ENCODE measurements around the gene TMEM89. TPM values are rescaled to one million over a fixed set of nuclear protein-coding genes. Genes with fewer than 3 reads are reported as not detected.
A peak's percentile ranks its signal among the peaks of the same experiment; 100 is the strongest.

TMEM89 gene
- total and polyA plus RNA-seq, 2 of the 13 experiments (the other 11 are each of a cell fraction or from before 2014, with no cell fraction given), result 0.31 to 0.59 TPM

DNA sequence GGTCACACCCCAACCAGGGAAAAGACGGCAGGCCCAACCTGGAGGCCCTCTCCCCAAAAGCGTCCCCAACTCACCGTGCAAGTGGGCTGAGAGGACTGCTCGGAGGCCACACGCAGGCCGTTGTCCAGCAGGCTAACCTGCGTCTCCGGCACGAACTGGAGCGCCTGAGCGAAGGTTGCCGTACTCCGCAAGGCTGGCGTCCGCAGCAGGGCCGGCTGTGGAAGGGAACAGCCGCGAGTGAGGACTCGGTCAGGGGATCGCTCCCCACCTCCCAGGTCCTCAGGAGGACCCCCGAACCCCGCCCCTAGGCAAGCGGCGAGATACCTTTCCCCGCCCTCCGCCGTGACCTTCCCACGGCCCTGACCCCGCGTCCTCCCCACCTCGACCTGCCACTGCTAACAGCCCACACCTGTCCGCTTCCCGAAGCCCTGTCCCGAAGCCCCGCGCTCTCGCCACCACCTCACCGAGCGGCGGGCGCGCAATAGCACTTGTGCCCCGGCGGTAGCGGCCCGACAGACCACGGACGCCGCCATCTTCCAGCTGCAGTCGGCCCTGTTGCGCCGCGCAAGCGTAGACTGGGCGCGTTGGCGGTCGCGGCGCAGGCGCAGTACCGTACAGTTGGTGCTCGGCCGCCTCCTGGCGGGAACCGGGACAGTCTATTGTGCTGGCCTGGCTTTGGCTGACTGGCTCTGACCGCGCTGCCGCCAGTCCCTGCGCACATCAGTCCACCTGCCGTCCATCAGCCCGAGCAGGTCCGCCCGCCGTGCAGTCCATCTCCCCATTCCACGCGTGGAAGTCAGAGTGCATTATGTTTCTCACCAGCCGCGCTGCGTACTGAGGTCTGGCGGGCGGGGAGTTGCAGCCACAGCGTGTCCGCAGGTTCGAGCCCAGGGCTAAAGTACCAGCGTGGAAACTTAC lies 12.2 kb downstream of the TMEM89 start, which contains the start of gene UQCRC1 (continued):
- TF ChIP-seq, protein P1, sequence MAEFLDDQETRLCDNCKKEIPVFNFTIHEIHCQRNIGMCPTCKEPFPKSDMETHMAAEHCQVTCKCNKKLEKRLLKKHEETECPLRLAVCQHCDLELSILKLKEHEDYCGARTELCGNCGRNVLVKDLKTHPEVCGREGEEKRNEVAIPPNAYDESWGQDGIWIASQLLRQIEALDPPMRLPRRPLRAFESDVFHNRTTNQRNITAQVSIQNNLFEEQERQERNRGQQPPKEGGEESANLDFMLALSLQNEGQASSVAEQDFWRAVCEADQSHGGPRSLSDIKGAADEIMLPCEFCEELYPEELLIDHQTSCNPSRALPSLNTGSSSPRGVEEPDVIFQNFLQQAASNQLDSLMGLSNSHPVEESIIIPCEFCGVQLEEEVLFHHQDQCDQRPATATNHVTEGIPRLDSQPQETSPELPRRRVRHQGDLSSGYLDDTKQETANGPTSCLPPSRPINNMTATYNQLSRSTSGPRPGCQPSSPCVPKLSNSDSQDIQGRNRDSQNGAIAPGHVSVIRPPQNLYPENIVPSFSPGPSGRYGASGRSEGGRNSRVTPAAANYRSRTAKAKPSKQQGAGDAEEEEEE (CRISPR knock-in tag; IDR thresholded peaks at IDR 0.05; ENCODE audit: borderline replicate concordance), result peak; percentile 63; the same call in 1 of the 2 replicates
- TF ChIP-seq THAP11 (CRISPR knock-in tag; IDR thresholded peaks at IDR 0.05) (peak; percentile 79), REPIN1 (CRISPR knock-in tag; IDR thresholded peaks at IDR 0.05; ENCODE audit: borderline replicate concordance, low read depth) (peak; percentile 86), HNRNPL (IDR thresholded peaks at IDR 0.05; ENCODE audit: low read depth, low read length) (0 out of 2 replicates have a peak, but pooled peaks have one; percentile 34), ZNF34 (CRISPR knock-in tag; IDR thresholded peaks at IDR 0.05; ENCODE audit: borderline replicate concordance) (0 out of 2 replicates have a peak, but pooled peaks have one; percentile 69), MAF1 (CRISPR knock-in tag; IDR thresholded peaks at IDR 0.05; ENCODE audit: borderline replicate concordance) (peak; percentile 70; the same call in 1 of the 2 replicates), ZSCAN29 (CRISPR knock-in tag; conservative IDR thresholded peaks at IDR 0.05) (0 out of 2 replicates have a peak, but pooled peaks have one; percentile 56), ZNF543 (CRISPR knock-in tag; IDR thresholded peaks at IDR 0.05) (no peak), SOX5 (CRISPR knock-in tag; IDR thresholded peaks at IDR 0.05; ENCODE audit: borderline replicate concordance) (peak; percentile 43), ZNF512B (CRISPR knock-in tag; IDR thresholded peaks at IDR 0.05; ENCODE audit: borderline replicate concordance) (peak; percentile 69; the same call in 1 of the 2 replicates), MIXL1 (CRISPR knock-in tag; IDR thresholded peaks at IDR 0.05) (no peak; the same call in 1 of the 2 replicates)
- TF ChIP-seq, protein P2, sequence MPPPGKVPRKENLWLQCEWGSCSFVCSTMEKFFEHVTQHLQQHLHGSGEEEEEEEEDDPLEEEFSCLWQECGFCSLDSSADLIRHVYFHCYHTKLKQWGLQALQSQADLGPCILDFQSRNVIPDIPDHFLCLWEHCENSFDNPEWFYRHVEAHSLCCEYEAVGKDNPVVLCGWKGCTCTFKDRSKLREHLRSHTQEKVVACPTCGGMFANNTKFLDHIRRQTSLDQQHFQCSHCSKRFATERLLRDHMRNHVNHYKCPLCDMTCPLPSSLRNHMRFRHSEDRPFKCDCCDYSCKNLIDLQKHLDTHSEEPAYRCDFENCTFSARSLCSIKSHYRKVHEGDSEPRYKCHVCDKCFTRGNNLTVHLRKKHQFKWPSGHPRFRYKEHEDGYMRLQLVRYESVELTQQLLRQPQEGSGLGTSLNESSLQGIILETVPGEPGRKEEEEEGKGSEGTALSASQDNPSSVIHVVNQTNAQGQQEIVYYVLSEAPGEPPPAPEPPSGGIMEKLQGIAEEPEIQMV (CRISPR knock-in tag; IDR thresholded peaks at IDR 0.05; ENCODE audit: low read depth), result peak; percentile 90; the same call in 1 of the 2 replicates
